Osteoblast (primary cell): ENCODE measurements around the gene CABP7. TPM values are rescaled to one million over a fixed set of nuclear protein-coding genes. Genes with fewer than 3 reads are reported as not detected.

Experiments
- DNase-seq: peaks from one replicate; pipeline ENCODE4 v3.0.0; 2011; ENCODE audit warnings: low spot score, mixed read lengths; ENCODE audit not compliant: insufficient read length; ENCODE audit errors: missing footprints
- H2AFZ ChIP-seq: 2 replicates; pipeline ENCODE4 v1.6.0; 2011; ENCODE audit warnings: mild to moderate bottlenecking, low read length
- H3K27ac ChIP-seq: 2 replicates; pipeline ENCODE4 v1.5.1; 2011; ENCODE audit warnings: mild to moderate bottlenecking, low read depth, low read length, moderate library complexity
- H3K27me3 ChIP-seq: 2 replicates; pipeline ENCODE4 v1.6.0; 2012; ENCODE audit warnings: mild to moderate bottlenecking, control low read depth, inconsistent platforms, low read length, moderate library complexity; ENCODE audit not compliant: insufficient read depth
- H3K36me3 ChIP-seq: 2 replicates; pipeline ENCODE4 v1.5.1; 2011; ENCODE audit warnings: mild to moderate bottlenecking, low read length, control low read depth, moderate library complexity; ENCODE audit not compliant: insufficient read depth
- H3K4me1 ChIP-seq: 2 replicates; pipeline ENCODE4 v1.5.1; 2011; ENCODE audit warnings: mild to moderate bottlenecking, low read length, control low read depth, moderate library complexity; ENCODE audit not compliant: insufficient read depth
- H3K4me2 ChIP-seq: 2 replicates; pipeline ENCODE4 v1.6.0; 2011; ENCODE audit warnings: mild to moderate bottlenecking, low read length; ENCODE audit not compliant: insufficient read depth
- H3K4me3 ChIP-seq: fragments of 200-600 bp; sonication (generic); 3 replicates; pipeline ENCODE4 v1.5.1; 2012; ENCODE audit warnings: mild to moderate bottlenecking, low read length, inconsistent platforms; ENCODE audit not compliant: insufficient read depth
- H3K79me2 ChIP-seq: 2 replicates; pipeline ENCODE4 v1.6.0; 2012; ENCODE audit warnings: mild to moderate bottlenecking, low read length, control low read depth, inconsistent platforms; ENCODE audit not compliant: insufficient read depth
- H3K9me3 ChIP-seq: 2 replicates; pipeline ENCODE4 v1.5.1; 2011; ENCODE audit warnings: low read depth, low read length, control low read depth
- H4K20me1 ChIP-seq: 2 replicates; pipeline ENCODE4 v1.6.0; 2012; ENCODE audit warnings: mild to moderate bottlenecking, low read length, control low read depth; ENCODE audit not compliant: insufficient read depth
- total RNA-seq: library from RNA; depleted of rRNA; stranded (reverse); fragments of >200 nt; gene quantifications from 2 replicates; pipeline ENCODE4 v1.2.3, GENCODE V29; 2012
- TF ChIP-seq, protein P1 (sequence below): IDR thresholded peaks from 2 replicates; pipeline ENCODE4 v1.5.1; 2011; ENCODE audit warnings: mild to moderate bottlenecking, low read depth, low read length, moderate library complexity; ENCODE audit errors: extremely low read depth

Gene CABP7
- total RNA-seq, 1 donor, result not detected

DNA sequence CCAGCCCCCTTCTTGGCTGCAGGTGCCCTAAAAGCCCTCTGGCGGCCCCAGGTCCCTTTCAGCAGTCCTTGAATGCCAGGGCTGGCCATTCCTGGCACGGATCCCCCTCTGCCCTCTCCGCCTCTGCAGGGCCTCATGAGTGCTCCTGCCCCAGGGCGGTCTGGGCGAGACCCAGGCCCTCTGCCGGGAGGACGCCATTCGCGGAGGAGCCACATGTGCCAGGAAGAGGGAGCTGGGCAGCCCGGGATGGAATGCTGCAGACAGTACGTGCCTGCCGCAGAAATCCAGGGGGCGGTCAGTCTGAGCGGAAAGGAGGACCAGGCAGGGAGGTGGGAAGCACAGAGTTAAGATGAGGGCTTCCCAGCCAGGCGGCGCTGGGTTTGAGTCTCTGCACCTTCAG is 2.8 kb downstream of the CABP7 start:
- H3K79me2 ChIP-seq, result no peaks in the 10 kb centered on the region
- H2AFZ ChIP-seq, result no peak overlapping the region
- no peak overlapping the region for H3K4me3 ChIP-seq
- H3K4me1 ChIP-seq, result no peaks in the 10 kb centered on the region
- TF ChIP-seq, protein P1, sequence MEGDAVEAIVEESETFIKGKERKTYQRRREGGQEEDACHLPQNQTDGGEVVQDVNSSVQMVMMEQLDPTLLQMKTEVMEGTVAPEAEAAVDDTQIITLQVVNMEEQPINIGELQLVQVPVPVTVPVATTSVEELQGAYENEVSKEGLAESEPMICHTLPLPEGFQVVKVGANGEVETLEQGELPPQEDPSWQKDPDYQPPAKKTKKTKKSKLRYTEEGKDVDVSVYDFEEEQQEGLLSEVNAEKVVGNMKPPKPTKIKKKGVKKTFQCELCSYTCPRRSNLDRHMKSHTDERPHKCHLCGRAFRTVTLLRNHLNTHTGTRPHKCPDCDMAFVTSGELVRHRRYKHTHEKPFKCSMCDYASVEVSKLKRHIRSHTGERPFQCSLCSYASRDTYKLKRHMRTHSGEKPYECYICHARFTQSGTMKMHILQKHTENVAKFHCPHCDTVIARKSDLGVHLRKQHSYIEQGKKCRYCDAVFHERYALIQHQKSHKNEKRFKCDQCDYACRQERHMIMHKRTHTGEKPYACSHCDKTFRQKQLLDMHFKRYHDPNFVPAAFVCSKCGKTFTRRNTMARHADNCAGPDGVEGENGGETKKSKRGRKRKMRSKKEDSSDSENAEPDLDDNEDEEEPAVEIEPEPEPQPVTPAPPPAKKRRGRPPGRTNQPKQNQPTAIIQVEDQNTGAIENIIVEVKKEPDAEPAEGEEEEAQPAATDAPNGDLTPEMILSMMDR, result no peak
- no peaks in the 10 kb centered on the region for H4K20me1 ChIP-seq
- H3K27ac ChIP-seq, result no peak overlapping the region
- H3K4me2 ChIP-seq, result no peak overlapping the region
- peaks cover 37% of the 10 kb centered on the region for H3K27me3 ChIP-seq
- no peaks in the 10 kb centered on the region for H3K9me3 ChIP-seq
- H3K36me3 ChIP-seq, result no peaks in the 10 kb centered on the region
- peak; percentile 86 for DNase-seq

DNA sequence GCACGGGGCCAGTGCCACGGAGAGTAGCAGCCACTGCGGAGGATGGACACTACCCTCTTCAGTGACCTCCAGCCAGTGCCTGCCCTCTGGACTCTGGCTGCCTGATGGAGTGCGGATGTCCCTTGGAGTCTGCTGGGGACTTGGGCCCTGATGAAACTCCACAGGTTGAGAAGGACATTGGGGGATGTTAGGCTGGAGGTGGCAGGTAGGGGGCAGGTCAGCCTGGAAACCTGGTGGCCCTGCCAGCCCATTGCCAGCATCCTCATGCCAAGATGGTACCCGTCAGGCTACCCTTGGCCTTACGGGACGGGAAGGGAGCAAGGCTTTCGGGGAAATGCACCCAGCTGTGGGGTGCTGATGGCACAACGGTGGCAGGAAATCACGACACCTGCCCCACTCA is 4.0 kb downstream of the CABP7 start:
- Histone ChIP-seq H3K27ac (no peak overlapping the region), H4K20me1 (no peaks in the 10 kb centered on the region), H2AFZ (no peak overlapping the region), H3K9me3 (no peaks in the 10 kb centered on the region), H3K4me3 (no peak overlapping the region), H3K79me2 (no peaks in the 10 kb centered on the region), H3K27me3 (peaks cover 29% of the 10 kb centered on the region), H3K36me3 (no peaks in the 10 kb centered on the region), H3K4me2 (no peak overlapping the region), H3K4me1 (no peaks in the 10 kb centered on the region)
- TF ChIP-seq, protein P1, result no peak
- DNase-seq, result no peak

DNA sequence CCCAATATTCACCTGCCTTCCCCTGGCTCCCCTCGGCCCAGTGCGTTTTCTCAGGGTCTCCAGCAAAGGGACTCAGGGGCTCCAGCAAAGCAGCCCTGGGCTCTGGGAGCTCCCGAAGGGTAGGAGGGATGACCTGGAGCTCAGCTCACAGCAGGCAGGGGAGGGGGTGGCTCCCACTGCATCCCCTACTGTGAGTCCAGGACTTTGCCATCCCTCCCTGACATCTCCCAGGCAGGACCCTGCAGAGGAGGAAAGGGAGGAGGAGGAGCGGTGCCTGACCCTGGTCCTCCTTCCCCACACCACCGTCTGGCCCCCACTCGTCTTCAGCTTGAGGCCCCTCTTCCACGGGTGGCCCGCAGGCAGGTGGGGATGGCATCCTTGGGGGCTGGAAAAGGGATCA is 5.0 kb downstream of the CABP7 start:
- H3K36me3 ChIP-seq, result no peaks in the 10 kb centered on the region
- H4K20me1 ChIP-seq, result no peaks in the 10 kb centered on the region
- no peak overlapping the region for H3K4me2 ChIP-seq
- no peak overlapping the region for H2AFZ ChIP-seq
- no peak overlapping the region for H3K4me3 ChIP-seq
- H3K9me3 ChIP-seq, result no peaks in the 10 kb centered on the region
- TF ChIP-seq, protein P1, result no peak
- H3K4me1 ChIP-seq, result no peaks in the 10 kb centered on the region
- H3K79me2 ChIP-seq, result no peaks in the 10 kb centered on the region
- peak; percentile 94 for DNase-seq
- H3K27me3 ChIP-seq, result peaks cover 20% of the 10 kb centered on the region
- no peak overlapping the region for H3K27ac ChIP-seq

DNA sequence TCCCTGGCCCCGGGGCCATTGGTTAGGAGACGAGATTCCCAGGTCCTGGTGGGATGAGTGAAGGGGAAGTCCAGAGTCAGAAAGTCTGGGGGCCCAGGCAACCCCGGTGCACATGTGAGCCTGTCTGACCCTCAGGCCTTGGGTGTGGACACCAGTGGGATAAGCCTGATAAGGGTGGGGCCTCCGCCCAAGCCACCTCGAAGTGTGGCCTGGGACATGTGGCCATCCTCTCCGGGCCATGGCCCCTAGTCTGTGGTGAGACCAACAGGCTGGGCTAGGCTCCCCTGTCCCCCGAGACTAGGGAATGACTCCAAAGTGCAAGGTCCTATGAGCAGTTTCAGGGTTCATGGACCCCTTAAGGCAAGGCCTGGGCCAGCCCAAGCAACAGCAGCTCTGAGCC is 6.3 kb downstream of the CABP7 start:
- TF ChIP-seq, protein P1, result no peak
- no peak for DNase-seq

More for the DNA sequence above, 6.3 kb downstream of the CABP7 start:
- Histone ChIP-seq H2AFZ (no peak overlapping the region), H3K27ac (no peak overlapping the region), H3K79me2 (no peaks in the 10 kb centered on the region), H4K20me1 (no peaks in the 10 kb centered on the region), H3K9me3 (no peaks in the 10 kb centered on the region), H3K4me1 (no peaks in the 10 kb centered on the region), H3K4me2 (no peak overlapping the region), H3K36me3 (no peaks in the 10 kb centered on the region), H3K27me3 (peaks cover 17% of the 10 kb centered on the region), H3K4me3 (no peak overlapping the region)
